H9 (cell line): ENCODE data around the gene WHRN. TPM values are rescaled to one million over a fixed set of nuclear protein-coding genes. Genes with fewer than 3 reads are reported as not detected.

Source experiments
- DNase-seq: peaks from one replicate; pipeline ENCODE4 v3.0.0-alpha.2; 2017
- H2AFZ ChIP-seq: one replicate; pipeline ENCODE4 v1.6.1; 2013; ENCODE audit warnings: mild to moderate bottlenecking, low read length, control low read depth, moderate library complexity
- H2AK5ac ChIP-seq: 2 replicates; pipeline ENCODE4 v1.6.1; 2013; ENCODE audit warnings: low read length, control low read depth, mixed read lengths; ENCODE audit not compliant: insufficient read length
- H2BK120ac ChIP-seq: one replicate; pipeline ENCODE4 v1.6.1; 2013; ENCODE audit warnings: low read depth, mild to moderate bottlenecking, low read length, control low read depth, inconsistent platforms; ENCODE audit not compliant: poor library complexity, severe bottlenecking
- H2BK12ac ChIP-seq: 2 replicates; pipeline ENCODE4 v1.6.1; 2013; ENCODE audit warnings: low read length, control low read depth, mixed read lengths, low read depth; ENCODE audit not compliant: insufficient read length
- H2BK15ac ChIP-seq: 2 replicates; pipeline ENCODE4 v1.6.1; 2013; ENCODE audit warnings: low read depth, low read length, control low read depth
- H2BK20ac ChIP-seq: one replicate; pipeline ENCODE4 v1.6.1; 2013; ENCODE audit warnings: low read depth, mild to moderate bottlenecking, low read length, control low read depth, inconsistent platforms; ENCODE audit not compliant: poor library complexity, severe bottlenecking
- H2BK5ac ChIP-seq: 2 replicates; pipeline ENCODE4 v1.6.1; 2013; ENCODE audit warnings: low read length, control low read depth, mixed read lengths; ENCODE audit not compliant: insufficient read length
- H3K14ac ChIP-seq: 2 replicates; pipeline ENCODE4 v1.6.1; 2013; ENCODE audit warnings: low read length, control low read depth; ENCODE audit not compliant: insufficient read depth
- H3K18ac ChIP-seq: 2 replicates; pipeline ENCODE4 v1.6.1; 2013; ENCODE audit warnings: low read depth, mild to moderate bottlenecking, mixed read lengths, low read length, control low read depth; ENCODE audit not compliant: insufficient read length
- H3K23ac ChIP-seq: 2 replicates; pipeline ENCODE4 v1.6.1; 2013; ENCODE audit warnings: low read length, control low read depth, mixed read lengths, low read depth; ENCODE audit not compliant: insufficient read length
- H3K23me2 ChIP-seq: 2 replicates; pipeline ENCODE4 v1.6.1; 2013; ENCODE audit warnings: low read depth, mild to moderate bottlenecking, mixed read lengths, low read length, control low read depth; ENCODE audit not compliant: insufficient read length, poor library complexity, severe bottlenecking
- H3K27ac ChIP-seq: 2 replicates; pipeline ENCODE4 v1.5.1; 2013; ENCODE audit warnings: low read length, control low read depth, mixed read lengths, low read depth; ENCODE audit not compliant: insufficient read length
- H3K27me3 ChIP-seq: 2 replicates; pipeline ENCODE4 v1.6.1; 2013; ENCODE audit warnings: low read length, control low read depth, inconsistent platforms; ENCODE audit not compliant: insufficient read depth
- H3K4ac ChIP-seq: 2 replicates; pipeline ENCODE4 v1.6.1; 2013; ENCODE audit warnings: low read depth, mild to moderate bottlenecking, control low read depth, inconsistent platforms, low read length, moderate library complexity
- H3K4me1 ChIP-seq: 2 replicates; pipeline ENCODE4 v1.6.1; 2013; ENCODE audit warnings: low read length, control low read depth, inconsistent platforms; ENCODE audit not compliant: insufficient read depth
- H3K4me2 ChIP-seq: 2 replicates; pipeline ENCODE4 v1.6.1; 2013; ENCODE audit warnings: low read length, control low read depth, mixed read lengths; ENCODE audit not compliant: insufficient read length, insufficient read depth
- H3K56ac ChIP-seq: 2 replicates; pipeline ENCODE4 v1.6.1; 2013; ENCODE audit warnings: low read depth, mild to moderate bottlenecking, mixed read lengths, low read length, control low read depth; ENCODE audit not compliant: insufficient read length
- H3K79me1 ChIP-seq: 2 replicates; pipeline ENCODE4 v1.6.1; 2013; ENCODE audit warnings: low read depth, mild to moderate bottlenecking, moderate library complexity, low read length, control low read depth, inconsistent platforms; ENCODE audit not compliant: insufficient read depth, poor library complexity, severe bottlenecking
- H3K79me2 ChIP-seq: 2 replicates; pipeline ENCODE4 v1.6.1; 2013; ENCODE audit warnings: low read length, control low read depth, inconsistent platforms; ENCODE audit not compliant: insufficient read depth
- H3K9ac ChIP-seq: 2 replicates; pipeline ENCODE4 v1.6.1; 2013; ENCODE audit warnings: low read length, control low read depth, mixed read lengths; ENCODE audit not compliant: insufficient read length; ENCODE audit errors: extremely low read depth
- H3K9me3 ChIP-seq: one replicate; pipeline ENCODE4 v1.6.1; 2013; ENCODE audit warnings: low read depth, low read length, inconsistent platforms; ENCODE audit not compliant: control insufficient read depth
- H3T11ph ChIP-seq: one replicate; pipeline ENCODE4 v1.6.1; 2013; ENCODE audit warnings: mild to moderate bottlenecking, low read length, control low read depth, inconsistent platforms
- H4K20me1 ChIP-seq: one replicate; pipeline ENCODE4 v1.6.1; 2013; ENCODE audit not compliant: control insufficient read depth, insufficient read length, insufficient read depth
- H4K5ac ChIP-seq: 2 replicates; pipeline ENCODE4 v1.6.1; 2013; ENCODE audit warnings: low read depth, mild to moderate bottlenecking, mixed read lengths, low read length, control low read depth; ENCODE audit not compliant: insufficient read length
- H4K8ac ChIP-seq: replicated peaks from 2 replicates; pipeline ENCODE4 v1.6.1; 2013; ENCODE audit warnings: low read length, control low read depth, mixed read lengths, low read depth; ENCODE audit not compliant: insufficient read length
- H4K91ac ChIP-seq: 2 replicates; pipeline ENCODE4 v1.6.1; 2013; ENCODE audit warnings: low read depth, mild to moderate bottlenecking, moderate library complexity, mixed read lengths, low read length, control low read depth; ENCODE audit not compliant: insufficient read length
- H3K27ac Mint-ChIP-seq, 3 experiments: 2 replicates in 2 of 3; 3 replicates in 1 of 3; pipeline ENCODE4 v1.8.0; 2020 to 2021; ENCODE audit warnings: mixed read lengths in 3 of 3, mild to moderate bottlenecking in 1 of 3, moderate library complexity in 1 of 3
- H3K27me3 Mint-ChIP-seq: 2 replicates; pipeline ENCODE4 v1.8.0; 2021; ENCODE audit warnings: low read depth, mild to moderate bottlenecking, moderate library complexity, mixed read lengths
- H3K36me3 Mint-ChIP-seq, 3 experiments: 2 replicates in 2 of 3; 3 replicates in 1 of 3; pipeline ENCODE4 v1.8.0; 2020 to 2021; ENCODE audit warnings: low read depth in 3 of 3, mixed read lengths in 3 of 3; ENCODE audit not compliant: insufficient read depth in 1 of 3
- H3K4me1 Mint-ChIP-seq, 2 experiments: 2 replicates each; pipeline ENCODE4 v1.8.0; 2020; ENCODE audit warnings: mixed read lengths in 2 of 2
- H3K4me3 Mint-ChIP-seq, 2 experiments: 2 replicates in 1 of 2; 3 replicates in 1 of 2; pipeline ENCODE4 v1.8.0; 2020 to 2021; ENCODE audit warnings: mild to moderate bottlenecking in 2 of 2, mixed read lengths in 2 of 2, moderate library complexity in 1 of 2
- H3K9me3 Mint-ChIP-seq, 2 experiments: 2 replicates in 1 of 2; 3 replicates in 1 of 2; pipeline ENCODE4 v1.8.0; 2020; ENCODE audit warnings: mild to moderate bottlenecking in 2 of 2, mixed read lengths in 2 of 2, moderate library complexity in 1 of 2
- WGBS: extraction: QIAGEN DNeasy Blood & Tissue Kit; methylation state at CpG from one replicate; pipeline ENCODE4 v1.1.7; 2013; ENCODE audit warnings: missing lambda C conversion rate, low lambda C conversion rate, mixed read lengths; ENCODE audit not compliant: insufficient read length; ENCODE audit errors: extremely low coverage; 5-methylcytosine and 5-hydroxymethylcytosine counted together
- total RNA-seq: library from RNA; stranded (reverse); gene quantifications from 2 replicates; pipeline ENCODE4 v1.2.1, GENCODE V29; 2021
- TF ChIP-seq, protein P1 (sequence below): fragments of 200-600 bp; sonication (generic); conservative IDR thresholded peaks from 3 replicates; pipeline ENCODE4 v1.8.0; 2021; ENCODE audit warnings: antibody characterized with exemption, mild to moderate bottlenecking

Gene WHRN
- total RNA-seq, 1 experiment from 2014 or later, result 2.2 TPM

DNA sequence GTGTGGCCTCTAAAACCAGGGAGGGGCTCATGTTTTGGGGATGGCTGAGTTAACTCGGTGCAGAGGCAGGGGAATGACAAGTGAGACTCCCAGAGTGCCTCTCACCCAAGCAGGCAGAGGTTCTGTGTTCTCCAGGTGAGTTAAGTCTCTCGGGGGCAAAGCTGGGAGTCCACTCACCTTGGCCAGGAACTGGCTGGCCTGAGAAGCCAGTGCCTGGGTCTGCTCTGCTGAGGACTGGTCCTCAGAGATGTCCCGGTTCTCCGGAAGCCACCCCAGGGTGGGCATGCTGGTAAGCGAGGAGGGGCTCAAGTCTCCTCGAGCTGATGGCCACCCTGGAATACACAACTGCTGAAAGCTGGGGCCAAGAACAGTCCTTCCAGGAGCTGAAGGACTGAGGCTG is 137.9 kb downstream of the WHRN start:
- TF ChIP-seq, protein P1, sequence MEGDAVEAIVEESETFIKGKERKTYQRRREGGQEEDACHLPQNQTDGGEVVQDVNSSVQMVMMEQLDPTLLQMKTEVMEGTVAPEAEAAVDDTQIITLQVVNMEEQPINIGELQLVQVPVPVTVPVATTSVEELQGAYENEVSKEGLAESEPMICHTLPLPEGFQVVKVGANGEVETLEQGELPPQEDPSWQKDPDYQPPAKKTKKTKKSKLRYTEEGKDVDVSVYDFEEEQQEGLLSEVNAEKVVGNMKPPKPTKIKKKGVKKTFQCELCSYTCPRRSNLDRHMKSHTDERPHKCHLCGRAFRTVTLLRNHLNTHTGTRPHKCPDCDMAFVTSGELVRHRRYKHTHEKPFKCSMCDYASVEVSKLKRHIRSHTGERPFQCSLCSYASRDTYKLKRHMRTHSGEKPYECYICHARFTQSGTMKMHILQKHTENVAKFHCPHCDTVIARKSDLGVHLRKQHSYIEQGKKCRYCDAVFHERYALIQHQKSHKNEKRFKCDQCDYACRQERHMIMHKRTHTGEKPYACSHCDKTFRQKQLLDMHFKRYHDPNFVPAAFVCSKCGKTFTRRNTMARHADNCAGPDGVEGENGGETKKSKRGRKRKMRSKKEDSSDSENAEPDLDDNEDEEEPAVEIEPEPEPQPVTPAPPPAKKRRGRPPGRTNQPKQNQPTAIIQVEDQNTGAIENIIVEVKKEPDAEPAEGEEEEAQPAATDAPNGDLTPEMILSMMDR, result no peak
- Histone ChIP-seq H2AFZ (no peak overlapping the region), H3K9ac (no peak overlapping the region), H3T11ph (no peak overlapping the region), H4K8ac (no peak overlapping the region), H2AK5ac (no peak overlapping the region), H3K14ac (no peak overlapping the region), H2BK5ac (no peak overlapping the region), H3K4me1 (peaks cover 13% of the 10 kb centered on the region), H3K23me2 (peaks cover 5% of the 10 kb centered on the region), H3K4ac (no peak overlapping the region), H3K27ac (no peak overlapping the region), H4K5ac (no peak overlapping the region), H2BK120ac (no peak overlapping the region), H3K79me2 (0 out of 2 replicates have a peak, but pooled peaks cover 3% of the 10 kb centered on the region), H4K91ac (no peak overlapping the region), H2BK20ac (no peak overlapping the region), H2BK12ac (no peak overlapping the region), H3K79me1 (no peaks in the 10 kb centered on the region), H2BK15ac (no peak overlapping the region), H3K9me3 (no peaks in the 10 kb centered on the region), H3K23ac (no peak overlapping the region), H4K20me1 (no peaks in the 10 kb centered on the region), H3K56ac (no peak overlapping the region), H3K4me2 (no peak overlapping the region), H3K18ac (no peak overlapping the region), H3K27me3 (no peaks in the 10 kb centered on the region)
- Mint-ChIP-seq H3K36me3 (peaks cover 25 to 34% (median 33%) of the 10 kb centered on the region in 3 experiments), H3K4me1 (peaks cover 27 to 28% of the 10 kb centered on the region in 2 experiments), H3K4me3 (no peak overlapping the region), H3K9me3 (no peaks in the 10 kb centered on the region), H3K27me3 (no peaks in the 10 kb centered on the region), H3K27ac (peak overlapping the region in 2 of 3 experiments; percentile 31 to 60; a peak in 3 of 7 replicates)
- DNase-seq, result no peak
- WGBS, result no CpG with 5 or more reads among the region's 6 CpGs
